SW 1271 (cell line): Measurements from ENCODE around the gene GBX2.
"Not testable (repeated sequence)": the region's sequence is repeated elsewhere in the genome, so short reads cannot be mapped to it uniquely, and the experiment has no call there.

Source experiments
- DNase-seq, 2 experiments: peaks; one replicate each; lab custom pipeline; 2025; lab: John Stamatoyannopoulos, UW

The GBX2 gene

GRCh38 chr2:236156095-236156859 is 11.9 kb downstream of the GBX2 start:
- DNase-seq = no peak

DNA sequence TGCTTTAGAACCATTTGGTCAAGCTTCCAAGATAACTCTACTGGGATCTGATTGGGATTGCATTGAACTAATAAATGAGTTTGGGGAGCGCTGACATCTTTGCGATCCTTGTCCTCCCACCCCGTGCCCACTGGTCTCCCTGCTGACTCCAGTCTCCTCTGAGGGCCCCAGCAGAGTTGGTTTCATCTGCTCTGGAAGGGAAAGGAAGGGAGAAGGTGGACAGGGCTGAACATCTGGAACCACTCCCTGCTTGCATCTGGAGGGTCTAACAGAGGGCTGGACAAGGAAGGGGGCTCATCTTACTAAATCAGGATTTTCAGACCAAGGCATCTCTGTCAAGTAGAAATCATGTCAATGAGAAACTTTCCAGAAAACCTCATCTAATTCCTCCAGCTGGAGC is 12.8 kb downstream of the GBX2 start:
- DNase-seq = no peak

DNA sequence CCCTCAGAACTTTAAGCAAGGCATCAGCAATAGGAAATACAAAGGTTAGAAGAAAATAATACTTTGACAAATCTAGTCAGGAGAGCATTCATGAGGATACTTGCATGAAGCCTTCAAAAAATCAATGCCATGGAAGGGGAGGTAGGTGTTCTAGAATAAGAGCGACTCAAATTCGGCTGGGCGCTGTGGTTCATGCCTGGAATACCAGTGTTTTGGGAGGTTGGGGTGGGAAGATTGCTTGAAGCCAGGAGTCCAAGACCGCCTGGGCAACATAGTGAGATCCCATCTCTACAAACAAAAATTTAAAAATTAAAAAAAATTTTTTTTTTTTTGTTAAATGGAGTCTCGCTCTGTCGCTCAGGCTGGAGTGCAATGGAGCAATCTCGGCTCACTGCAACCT is 21.8 kb downstream of the GBX2 start:
- DNase-seq = no peak

- DNase-seq = no peak
Measured at GRCh38 chr2:236143811-236144210, 24.4 kb downstream of the GBX2 start.

DNA sequence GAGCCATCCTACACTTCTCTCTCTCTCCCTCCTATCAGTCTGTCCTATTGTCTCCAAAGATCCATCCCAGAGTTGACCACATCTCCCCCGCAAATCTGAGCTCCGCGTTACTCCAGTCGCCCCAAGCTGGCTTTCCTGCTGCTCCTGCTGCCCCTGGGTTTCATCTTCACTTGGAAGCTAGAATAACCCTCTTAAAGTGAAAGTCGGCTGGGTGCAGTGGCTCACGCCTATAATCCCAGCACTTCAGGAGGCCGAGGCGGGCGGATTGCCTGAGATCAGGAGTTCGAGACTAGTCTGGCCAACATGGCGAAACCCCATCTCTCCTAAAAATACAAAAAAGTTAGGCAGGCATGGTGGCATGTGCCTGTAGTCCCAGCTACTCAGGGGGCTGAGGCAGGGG is 26.6 kb downstream of the GBX2 start:
- not testable (repeated sequence) for DNase-seq

- no peak for DNase-seq
Measured at GRCh38 chr2:236137066-236137465, 31.1 kb downstream of the GBX2 start.

- no peak for DNase-seq
Measured at GRCh38 chr2:236136538-236136937, 31.6 kb downstream of the GBX2 start.

- DNase-seq = no peak
Measured at GRCh38 chr2:236133410-236134012, 34.7 kb downstream of the GBX2 start.

- no peak for DNase-seq
Measured at GRCh38 chr2:236131073-236131692, 37.0 kb downstream of the GBX2 start.

DNA sequence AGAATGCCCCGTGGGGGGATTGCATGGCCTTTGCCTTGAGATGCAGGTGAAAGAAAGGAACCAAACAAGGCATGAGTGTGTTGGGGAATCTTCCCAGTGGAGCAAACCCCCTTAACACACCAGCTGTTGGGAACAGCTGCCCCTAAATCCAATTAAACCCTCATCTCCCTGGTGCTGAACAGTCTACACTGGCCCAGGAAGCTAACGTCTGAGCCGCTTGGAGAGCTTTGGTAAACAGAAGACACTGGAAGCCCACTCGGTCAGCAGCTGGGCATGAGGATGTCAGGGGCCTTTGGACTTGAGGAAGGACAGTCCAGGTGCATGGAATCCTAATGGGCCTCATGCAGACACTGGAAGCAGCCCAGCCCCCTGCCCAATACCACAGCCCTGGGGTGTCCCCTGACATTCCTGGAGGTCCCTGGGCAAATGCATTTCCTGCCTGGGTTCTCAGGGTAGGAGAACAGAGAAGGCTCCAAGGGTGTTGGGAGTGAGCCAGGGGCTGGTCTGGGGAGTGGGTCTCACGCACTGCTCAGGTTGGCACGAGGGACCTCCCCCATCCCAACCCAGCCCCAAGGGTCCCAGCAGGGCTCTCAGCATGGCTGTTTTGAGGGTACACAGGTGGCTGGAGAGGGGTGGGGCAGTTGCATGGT is 37.7 kb downstream of the GBX2 start:
- no peak for DNase-seq

DNA sequence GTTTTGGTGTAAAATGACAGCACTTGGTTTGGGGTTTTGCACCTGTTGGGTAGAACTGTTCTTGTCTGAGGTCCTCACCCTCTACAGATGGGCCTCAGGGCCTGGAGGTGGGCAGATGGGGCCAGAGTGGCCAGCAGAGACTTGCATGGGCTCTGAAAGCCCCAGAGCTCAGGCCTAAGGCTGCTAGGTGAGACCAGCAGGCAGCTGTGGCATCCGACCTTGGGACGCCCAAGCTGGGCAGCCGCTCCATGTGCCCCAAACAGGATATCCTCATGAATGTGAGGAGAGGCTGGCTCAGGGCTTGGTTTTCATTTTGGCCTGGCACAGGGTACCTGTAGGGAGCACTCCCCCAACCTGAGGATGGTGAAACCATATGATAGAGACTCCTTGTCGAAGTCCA is 38.3 kb downstream of the GBX2 start:
- DNase-seq = no peak

DNA sequence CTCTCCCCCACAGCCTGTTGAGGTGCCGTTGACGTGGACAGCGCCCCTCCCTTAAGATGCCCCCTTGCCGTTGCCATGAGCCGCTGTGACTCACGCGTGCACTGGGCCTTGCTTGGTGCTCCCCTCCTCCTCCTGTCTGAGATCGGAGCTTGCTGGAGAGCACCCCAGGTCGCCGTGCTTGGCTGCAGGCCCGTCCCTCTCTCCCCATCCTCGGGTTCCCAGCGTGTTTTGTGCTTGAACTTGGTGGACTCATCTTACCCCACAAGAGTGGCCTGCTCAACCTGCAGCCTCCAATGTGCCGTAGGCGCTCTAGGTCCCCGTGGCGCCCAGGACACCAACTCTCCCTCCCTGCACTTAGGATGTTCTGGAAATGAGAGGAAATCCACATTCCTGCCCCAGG is 39.9 kb downstream of the GBX2 start:
- DNase-seq = no peak

DNA sequence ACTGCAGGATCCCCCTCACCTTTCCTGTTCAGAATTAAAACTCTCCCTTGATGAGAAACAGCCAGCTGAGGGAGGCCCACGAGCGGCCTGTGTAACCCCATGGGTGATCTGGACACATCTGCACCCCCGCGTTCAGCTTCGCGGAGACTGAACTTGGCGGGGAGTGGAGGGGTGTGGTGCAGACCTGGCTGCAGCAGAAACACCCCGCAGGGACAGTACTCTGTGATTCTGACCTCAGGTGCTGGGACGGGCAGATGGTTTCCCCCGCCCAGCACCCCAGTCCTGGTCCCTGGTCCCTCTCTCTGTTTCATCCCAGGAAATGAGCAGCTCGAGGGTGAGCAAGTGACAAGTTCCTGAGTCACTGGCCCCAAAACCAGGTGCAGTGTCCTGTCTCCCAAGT is 41.2 kb downstream of the GBX2 start:
- no peak for DNase-seq

DNA sequence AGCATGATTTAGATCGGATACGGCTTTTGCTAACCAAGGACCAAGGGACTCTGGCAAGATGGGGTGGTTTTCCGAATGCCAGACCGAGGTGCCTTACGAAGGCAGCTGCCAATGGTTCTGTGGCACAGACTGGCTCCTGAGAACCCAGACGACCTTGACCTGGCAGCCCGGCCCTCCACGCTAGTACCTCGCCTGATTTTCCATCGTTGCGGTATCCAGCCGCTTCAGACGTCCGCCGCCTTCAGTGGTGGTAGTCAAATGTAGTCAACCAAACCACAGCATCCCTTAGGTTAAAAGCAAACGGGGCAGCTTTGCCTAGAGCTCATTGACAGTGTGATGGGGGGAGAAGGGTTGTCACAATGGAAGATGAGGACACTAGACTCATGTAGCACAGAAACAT is 42.6 kb downstream of the GBX2 start:
- DNase-seq = no peak

- no peak for DNase-seq
Measured at GRCh38 chr2:236124182-236124893, 43.8 kb downstream of the GBX2 start.

DNA sequence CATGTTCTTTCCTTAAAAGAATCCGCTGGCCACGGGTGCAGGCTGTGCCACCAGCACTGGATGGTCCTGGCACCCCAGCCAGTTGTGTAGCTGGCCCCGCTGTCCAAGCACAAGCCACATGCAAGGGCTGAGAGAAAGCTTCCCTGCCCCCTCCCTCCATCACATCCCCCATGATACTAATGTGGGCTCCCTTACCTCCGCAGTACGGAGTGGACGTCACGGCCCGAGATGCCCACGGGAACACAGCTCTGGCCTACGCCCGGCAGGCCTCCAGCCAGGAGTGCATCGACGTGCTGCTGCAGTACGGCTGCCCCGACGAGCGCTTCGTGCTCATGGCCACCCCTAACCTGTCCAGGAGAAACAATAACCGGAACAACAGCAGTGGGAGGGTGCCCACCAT is 44.5 kb downstream of the GBX2 start:
- no peak for DNase-seq

DNA sequence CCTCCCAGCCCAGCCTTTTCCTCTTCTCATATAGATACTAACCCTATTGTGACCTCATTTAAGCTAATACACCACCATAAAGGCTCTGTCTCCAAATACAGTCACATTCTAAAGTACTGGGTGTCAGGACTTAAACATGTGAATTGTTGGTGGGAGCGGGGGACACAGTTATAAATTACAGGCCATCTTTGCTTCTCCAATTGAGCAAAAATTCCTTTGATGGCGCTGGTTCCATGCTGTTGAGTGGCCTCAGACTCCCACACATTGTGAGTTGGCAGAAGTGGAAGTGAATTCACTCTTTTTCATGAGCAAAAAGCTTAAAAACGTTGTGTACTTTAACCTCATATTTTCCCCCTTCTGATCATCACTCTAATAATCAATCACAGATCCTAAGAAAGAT is 46.0 kb downstream of the GBX2 start:
- no peak for DNase-seq

GRCh38 chr2:236121546-236121945 is 46.6 kb downstream of the GBX2 start:
- DNase-seq = no peak

GRCh38 chr2:236120829-236121228 is 47.4 kb downstream of the GBX2 start:
- no peak for DNase-seq

DNA sequence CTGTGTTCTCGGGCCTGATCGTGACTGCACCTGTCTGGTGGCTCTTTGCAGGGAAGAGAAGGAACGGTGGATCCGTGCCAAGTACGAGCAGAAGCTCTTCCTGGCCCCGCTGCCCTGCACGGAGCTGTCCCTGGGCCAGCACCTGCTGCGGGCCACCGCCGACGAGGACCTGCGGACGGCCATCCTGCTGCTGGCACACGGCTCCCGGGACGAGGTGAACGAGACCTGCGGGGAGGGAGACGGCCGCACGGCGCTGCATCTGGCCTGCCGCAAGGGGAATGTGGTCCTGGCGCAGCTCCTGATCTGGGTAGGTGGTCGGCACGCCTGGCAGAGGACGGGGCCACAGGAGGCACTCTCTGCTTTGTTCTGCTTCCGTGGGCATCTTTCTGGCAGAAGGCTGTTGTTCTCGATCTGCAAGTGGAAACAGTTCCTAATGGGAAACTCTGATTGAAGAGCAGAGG is 48.0 kb downstream of the GBX2 start:
- DNase-seq = no peak

DNA sequence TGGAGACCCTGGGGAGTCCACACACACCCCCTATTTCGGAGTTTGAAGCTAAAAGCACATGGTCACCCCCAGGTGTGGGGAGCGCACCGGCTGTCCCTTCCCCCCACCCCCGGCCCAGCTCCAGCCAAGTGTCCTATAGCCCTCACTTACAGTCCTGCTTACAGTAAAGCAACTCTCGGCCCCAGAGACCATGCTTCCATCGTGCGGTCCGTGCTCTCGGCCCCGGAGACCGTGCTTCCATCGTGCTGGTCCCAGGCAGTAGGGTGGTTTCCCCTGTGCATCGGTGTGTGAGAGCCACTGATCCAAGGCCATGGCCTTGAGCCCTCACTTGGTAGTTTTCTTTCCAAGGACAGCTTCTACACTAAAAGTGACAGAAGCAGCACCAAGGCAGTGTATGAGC is 48.7 kb downstream of the GBX2 start:
- no peak for DNase-seq

- no peak for DNase-seq
Measured at GRCh38 chr2:236119003-236119402, 49.2 kb downstream of the GBX2 start.
